Stimulated activated CD4-positive, alpha-beta T cell treated with anti-CD3 and anti-CD28 coated beads, Interleukin-1b, Interleukin-23, amount 100 ng/mL, for 1 hour (primary cell): ENCODE results near the gene OTULIN.

Experiments used
- DNase-seq, 2 donors: peaks; one replicate each; pipeline ENCODE4 v3.0.0-alpha.2; 2020; ENCODE audit warnings: low read depth in 2 of 2

The OTULIN gene

GRCh38 chr5:14668181-14668591, 3.7 kb downstream of the OTULIN start:
- DNase-seq: no peak

- DNase-seq: no peak
These were observed 4.9 kb downstream of the OTULIN start for GRCh38 chr5:14669415-14669814.

GRCh38 chr5:14669975-14670374, 5.5 kb downstream of the OTULIN start:
- DNase-seq: no peak

GRCh38 chr5:14671414-14671813, 6.9 kb downstream of the OTULIN start:
- no peak for DNase-seq

- no peak for DNase-seq
These were observed 7.6 kb downstream of the OTULIN start for GRCh38 chr5:14672082-14672481.

GRCh38 chr5:14672484-14673394, 8.2 kb downstream of the OTULIN start:
- no peak for DNase-seq

- no peak for DNase-seq
These were observed 8.9 kb downstream of the OTULIN start for GRCh38 chr5:14673443-14673842.

GRCh38 chr5:14674983-14675854, 10.7 kb downstream of the OTULIN start:
- no peak for DNase-seq

GRCh38 chr5:14675865-14676300, 11.4 kb downstream of the OTULIN start:
- no peak for DNase-seq

GRCh38 chr5:14676320-14676719, 11.8 kb downstream of the OTULIN start:
- no peak for DNase-seq

- DNase-seq: no peak
These were observed 14.3 kb downstream of the OTULIN start for GRCh38 chr5:14678773-14679334.

GRCh38 chr5:14679595-14679994, 15.1 kb downstream of the OTULIN start:
- no peak for DNase-seq

GRCh38 chr5:14681236-14681752, 16.8 kb downstream of the OTULIN start:
- DNase-seq: no peak

- DNase-seq: no peak
These were observed 19.5 kb downstream of the OTULIN start for GRCh38 chr5:14683906-14684455.

GRCh38 chr5:14684757-14685156, 20.2 kb downstream of the OTULIN start:
- DNase-seq: no peak

- no peak for DNase-seq
These were observed 21.2 kb downstream of the OTULIN start for GRCh38 chr5:14685757-14686156.

- DNase-seq: no peak
These were observed 22.0 kb downstream of the OTULIN start for GRCh38 chr5:14686517-14686916.

- no peak for DNase-seq
These were observed 22.6 kb downstream of the OTULIN start for GRCh38 chr5:14687023-14687665.

GRCh38 chr5:14693070-14693469, 28.6 kb downstream of the OTULIN start:
- no peak for DNase-seq

GRCh38 chr5:14695152-14695551, 30.6 kb downstream of the OTULIN start:
- no peak for DNase-seq

- no peak for DNase-seq
These were observed 31.5 kb downstream of the OTULIN start for GRCh38 chr5:14696057-14696456.
